Measurements from ENCODE around the gene KCNK1. TPM values are rescaled to one million over a fixed set of nuclear protein-coding genes. Genes with fewer than 3 reads are reported as not detected.

KCNK1 gene
- total RNA-seq, 3 donors from 2014 or later: 22.2 to 44.8 (median 43.6) TPM

- ATAC-seq: no peak
- no peak overlapping the region for H3K4me3 ChIP-seq
- intact Hi-C loops (cut with DNase I, micrococcal nuclease): no loop called here
- H3K9me3 ChIP-seq: no peaks in the 10 kb centered on the region
- no peak for DNase-seq
- H3K4me1 ChIP-seq (ENCODE audit: low read depth): peaks cover 37% of the 10 kb centered on the region
- H3K36me3 ChIP-seq (ENCODE audit: low read depth): no peaks in the 10 kb centered on the region
- TF ChIP-seq, protein P1, sequence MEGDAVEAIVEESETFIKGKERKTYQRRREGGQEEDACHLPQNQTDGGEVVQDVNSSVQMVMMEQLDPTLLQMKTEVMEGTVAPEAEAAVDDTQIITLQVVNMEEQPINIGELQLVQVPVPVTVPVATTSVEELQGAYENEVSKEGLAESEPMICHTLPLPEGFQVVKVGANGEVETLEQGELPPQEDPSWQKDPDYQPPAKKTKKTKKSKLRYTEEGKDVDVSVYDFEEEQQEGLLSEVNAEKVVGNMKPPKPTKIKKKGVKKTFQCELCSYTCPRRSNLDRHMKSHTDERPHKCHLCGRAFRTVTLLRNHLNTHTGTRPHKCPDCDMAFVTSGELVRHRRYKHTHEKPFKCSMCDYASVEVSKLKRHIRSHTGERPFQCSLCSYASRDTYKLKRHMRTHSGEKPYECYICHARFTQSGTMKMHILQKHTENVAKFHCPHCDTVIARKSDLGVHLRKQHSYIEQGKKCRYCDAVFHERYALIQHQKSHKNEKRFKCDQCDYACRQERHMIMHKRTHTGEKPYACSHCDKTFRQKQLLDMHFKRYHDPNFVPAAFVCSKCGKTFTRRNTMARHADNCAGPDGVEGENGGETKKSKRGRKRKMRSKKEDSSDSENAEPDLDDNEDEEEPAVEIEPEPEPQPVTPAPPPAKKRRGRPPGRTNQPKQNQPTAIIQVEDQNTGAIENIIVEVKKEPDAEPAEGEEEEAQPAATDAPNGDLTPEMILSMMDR (IDR thresholded peaks at IDR 0.05): no peak
Observed at GRCh38 chr1:233624289-233624688, 10.4 kb downstream of the KCNK1 start.

- Histone ChIP-seq H3K4me1 (ENCODE audit: low read depth) (peaks cover 37% of the 10 kb centered on the region), H3K36me3 (ENCODE audit: low read depth) (no peaks in the 10 kb centered on the region), H3K9me3 (no peaks in the 10 kb centered on the region), H3K4me3 (no peak overlapping the region)
- TF ChIP-seq, protein P1 (IDR thresholded peaks at IDR 0.05): no peak
- peak in 1 of 3 donors; percentile 64 for DNase-seq
- ATAC-seq: peak; percentile 72
- intact Hi-C loops (cut with DNase I, micrococcal nuclease): no loop called here
Observed at GRCh38 chr1:233625087-233625486, 11.2 kb downstream of the KCNK1 start.

DNA sequence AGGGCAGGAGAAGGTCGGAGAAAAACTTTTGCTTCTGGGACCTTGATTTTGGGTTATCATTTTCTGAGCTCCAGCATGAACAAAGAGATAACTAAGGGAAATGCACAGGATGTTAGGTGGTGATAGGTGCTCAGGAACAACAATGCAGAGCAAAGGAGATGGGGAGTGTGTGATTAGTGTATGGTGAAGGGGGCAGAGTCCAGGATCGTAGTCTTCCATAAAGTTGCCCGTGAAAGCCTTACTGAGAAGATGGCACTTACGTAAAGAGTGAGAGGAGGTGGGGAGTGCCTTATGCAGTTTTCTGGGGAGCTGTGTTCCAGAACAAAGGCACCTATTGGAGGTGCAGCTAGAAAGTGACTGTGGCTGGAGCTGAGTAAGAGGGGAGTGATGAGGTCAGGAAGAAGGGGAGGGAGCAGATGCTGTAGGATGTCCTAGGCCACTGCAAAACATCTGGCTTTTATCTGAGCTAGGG lies 11.6 kb downstream of the KCNK1 start:
- intact Hi-C loops (cut with DNase I, micrococcal nuclease): no loop called here
- Histone ChIP-seq H3K36me3 (ENCODE audit: low read depth) (no peaks in the 10 kb centered on the region), H3K4me1 (ENCODE audit: low read depth) (peaks cover 37% of the 10 kb centered on the region), H3K9me3 (no peaks in the 10 kb centered on the region), H3K4me3 (no peak overlapping the region)
- TF ChIP-seq, protein P1 (IDR thresholded peaks at IDR 0.05): no peak
- ATAC-seq (peak; percentile 85), DNase-seq (peak in 1 of 3 donors; percentile 61)

DNA sequence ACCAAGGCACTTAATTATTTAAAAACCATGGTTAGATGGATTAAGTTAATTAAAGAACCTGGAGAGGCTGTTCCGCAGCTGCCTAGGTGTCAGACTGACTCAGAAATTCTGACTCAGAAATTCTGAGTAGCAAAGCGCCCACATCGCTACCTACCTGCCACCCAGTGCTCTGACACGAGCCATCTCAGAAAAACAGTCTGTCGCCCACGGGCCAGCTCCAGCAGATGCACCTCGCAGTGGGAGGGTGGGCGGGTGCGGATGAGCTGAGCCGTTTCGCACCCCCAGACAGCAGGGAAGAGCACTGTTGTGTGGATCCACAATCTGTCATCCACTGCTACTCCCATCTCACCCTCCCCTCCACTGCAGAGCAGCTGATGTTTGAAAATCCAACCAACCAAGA lies 13.5 kb downstream of the KCNK1 start:
- intact Hi-C loops (cut with DNase I, micrococcal nuclease): no loop called here
- DNase-seq: no peak
- no peak for ATAC-seq

DNA sequence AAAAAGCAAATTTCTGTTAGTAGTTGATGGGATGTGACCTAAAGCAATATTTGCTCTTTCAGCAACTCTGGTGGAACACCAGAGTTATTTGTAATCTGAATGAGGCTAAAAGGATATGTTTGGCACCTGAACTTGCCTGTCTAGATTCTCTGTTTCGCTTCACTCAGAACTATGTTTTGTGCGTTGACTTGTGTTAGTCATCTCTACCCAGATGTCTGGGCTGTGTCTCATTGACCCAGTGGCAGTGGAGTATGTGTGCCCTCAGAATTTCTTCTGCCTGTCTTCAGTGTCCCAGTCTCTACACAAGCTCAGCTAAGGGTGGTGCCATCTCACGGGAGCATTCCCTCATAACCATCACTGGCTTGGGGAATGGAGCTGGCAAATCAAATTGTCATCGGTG lies 13.9 kb downstream of the KCNK1 start:
- H3K4me3 ChIP-seq: no peak overlapping the region
- TF ChIP-seq, protein P1 (IDR thresholded peaks at IDR 0.05): no peak
- no peaks in the 10 kb centered on the region for H3K9me3 ChIP-seq
- no peak for ATAC-seq
- no peak for DNase-seq
- no peaks in the 10 kb centered on the region for H3K36me3 ChIP-seq (ENCODE audit: low read depth)
- intact Hi-C loops (cut with DNase I, micrococcal nuclease): no loop called here
- H3K4me1 ChIP-seq (ENCODE audit: low read depth): peaks cover 28% of the 10 kb centered on the region

More for the DNA sequence above, 13.5 kb downstream of the KCNK1 start:
- TF ChIP-seq, protein P1 (IDR thresholded peaks at IDR 0.05): no peak
- no peaks in the 10 kb centered on the region for H3K9me3 ChIP-seq
- no peaks in the 10 kb centered on the region for H3K36me3 ChIP-seq (ENCODE audit: low read depth)
- H3K4me3 ChIP-seq: no peak overlapping the region
- H3K4me1 ChIP-seq (ENCODE audit: low read depth): peaks cover 32% of the 10 kb centered on the region
